ENCODE results near the gene CCDC178.

The CCDC178 gene

GRCh38 chr18:33432857-33433256 is 7.7 kb downstream of the CCDC178 start:
- Histone ChIP-seq H3K27me3 (ENCODE audit: control insufficient read depth, low read length) (no peaks in the 10 kb centered on the region), H3F3A (ENCODE audit: control insufficient read depth, insufficient read depth) (no peaks in the 10 kb centered on the region), H3K4me3 (ENCODE audit: low read length) (no peak overlapping the region), H3K9me2 (replicated peaks; ENCODE audit: control insufficient read depth, low read length) (no peaks in the 10 kb centered on the region), H3K27ac (ENCODE audit: low read depth, low read length) (no peak overlapping the region), H3K36me3 (ENCODE audit: control insufficient read depth, low read length) (no peaks in the 10 kb centered on the region), H4K20me1 (ENCODE audit: control insufficient read depth, insufficient read depth, low read depth, low read length) (no peaks in the 10 kb centered on the region), H3K4me2 (ENCODE audit: low read length) (no peak overlapping the region), H3K9me3 (ENCODE audit: control insufficient read depth, insufficient read depth, low read length) (no peaks in the 10 kb centered on the region), H3K4me1 (ENCODE audit: control insufficient read depth, low read length) (no peaks in the 10 kb centered on the region), H3K79me2 (ENCODE audit: control insufficient read depth, low read length) (no peaks in the 10 kb centered on the region)
- TF ChIP-seq EZH2phosphoT487 (IDR thresholded peaks at IDR 0.05; ENCODE audit: borderline replicate concordance, low read length) (no peak), CTCF (IDR thresholded peaks at IDR 0.05; ENCODE audit: low read depth, low read length, poor library complexity, severe bottlenecking) (no peak)

- no peaks in the 10 kb centered on the region for H3K9me2 ChIP-seq (replicated peaks; ENCODE audit: control insufficient read depth, low read length)
- no peaks in the 10 kb centered on the region for H3K4me1 ChIP-seq (ENCODE audit: control insufficient read depth, low read length)
- H4K20me1 ChIP-seq (ENCODE audit: control insufficient read depth, insufficient read depth, low read depth, low read length) = no peaks in the 10 kb centered on the region
- H3K27me3 ChIP-seq (ENCODE audit: control insufficient read depth, low read length) = no peaks in the 10 kb centered on the region
- no peak for TF ChIP-seq CTCF (IDR thresholded peaks at IDR 0.05; ENCODE audit: low read depth, low read length, poor library complexity, severe bottlenecking)
- TF ChIP-seq EZH2phosphoT487 (IDR thresholded peaks at IDR 0.05; ENCODE audit: borderline replicate concordance, low read length) = no peak
- no peak overlapping the region for H3K27ac ChIP-seq (ENCODE audit: low read depth, low read length)
- no peaks in the 10 kb centered on the region for H3F3A ChIP-seq (ENCODE audit: control insufficient read depth, insufficient read depth)
- no peaks in the 10 kb centered on the region for H3K79me2 ChIP-seq (ENCODE audit: control insufficient read depth, low read length)
- H3K36me3 ChIP-seq (ENCODE audit: control insufficient read depth, low read length) = no peaks in the 10 kb centered on the region
- no peaks in the 10 kb centered on the region for H3K9me3 ChIP-seq (ENCODE audit: control insufficient read depth, insufficient read depth, low read length)
- no peak overlapping the region for H3K4me2 ChIP-seq (ENCODE audit: low read length)
- H3K4me3 ChIP-seq (ENCODE audit: low read length) = no peak overlapping the region
These were observed 13.0 kb downstream of the CCDC178 start for GRCh38 chr18:33427549-33427948.

- H3K4me2 ChIP-seq (ENCODE audit: low read length) = no peak overlapping the region
- TF ChIP-seq EZH2phosphoT487 (IDR thresholded peaks at IDR 0.05; ENCODE audit: borderline replicate concordance, low read length) (no peak), CTCF (IDR thresholded peaks at IDR 0.05; ENCODE audit: low read depth, low read length, poor library complexity, severe bottlenecking) (no peak)
These were observed 16.1 kb downstream of the CCDC178 start for GRCh38 chr18:33424266-33424946.

More at GRCh38 chr18:33424266-33424946, 16.1 kb downstream of the CCDC178 start:
- Histone ChIP-seq H3K4me3 (ENCODE audit: low read length) (no peak overlapping the region), H3K9me3 (ENCODE audit: control insufficient read depth, insufficient read depth, low read length) (no peaks in the 10 kb centered on the region), H3K36me3 (ENCODE audit: control insufficient read depth, low read length) (no peaks in the 10 kb centered on the region), H3K27ac (ENCODE audit: low read depth, low read length) (no peak overlapping the region), H3F3A (ENCODE audit: control insufficient read depth, insufficient read depth) (no peaks in the 10 kb centered on the region), H3K4me1 (ENCODE audit: control insufficient read depth, low read length) (no peaks in the 10 kb centered on the region), H3K27me3 (ENCODE audit: control insufficient read depth, low read length) (no peaks in the 10 kb centered on the region), H4K20me1 (ENCODE audit: control insufficient read depth, insufficient read depth, low read depth, low read length) (no peaks in the 10 kb centered on the region), H3K79me2 (ENCODE audit: control insufficient read depth, low read length) (no peaks in the 10 kb centered on the region), H3K9me2 (replicated peaks; ENCODE audit: control insufficient read depth, low read length) (no peaks in the 10 kb centered on the region)
